ENCODE measurements around the gene PHF24.

DNA sequence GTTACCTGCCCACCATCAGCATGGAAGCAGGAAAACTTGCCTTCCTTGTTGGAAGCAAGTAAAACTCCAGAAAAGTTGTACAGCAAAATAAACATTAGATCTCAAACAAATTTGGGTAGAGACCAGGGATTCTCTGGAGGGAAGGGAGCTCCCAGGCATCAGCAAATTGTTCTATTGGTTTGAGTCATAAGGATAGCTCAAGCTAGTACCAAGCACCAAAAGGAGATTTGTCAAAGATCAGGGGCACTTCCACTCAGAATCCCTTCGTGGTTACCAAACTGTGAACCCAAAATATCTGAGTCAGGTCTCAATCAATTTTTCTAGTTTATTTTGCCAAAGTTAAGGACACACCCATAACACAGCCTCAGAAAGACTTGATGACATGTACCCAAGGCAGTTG, 69.3 kb downstream of the PHF24 start:
- no peak for TF ChIP-seq POLR2A (IDR thresholded peaks at IDR 0.05; ENCODE audit: insufficient read depth in 1 of 2, low read depth in 2 of 2, low read length in 2 of 2)
- no peak for TF ChIP-seq NFIB (CRISPR knock-in tag; IDR thresholded peaks at IDR 0.05; ENCODE audit: borderline replicate concordance)
- no peak for TF ChIP-seq MXD4 (CRISPR knock-in tag; IDR thresholded peaks at IDR 0.05)
- no peak for TF ChIP-seq ZNF335 (CRISPR knock-in tag; IDR thresholded peaks at IDR 0.05)
